ENCODE data around the gene BCL11B. TPM values are rescaled to one million over a fixed set of nuclear protein-coding genes. Genes with fewer than 3 reads are reported as not detected.

Gene BCL11B
- total and polyA plus RNA-seq, 2 of the 8 experiments (the other 6 are each of a cell fraction or from before 2014, with no cell fraction given) = 0.63 to 5.9 TPM

DNA sequence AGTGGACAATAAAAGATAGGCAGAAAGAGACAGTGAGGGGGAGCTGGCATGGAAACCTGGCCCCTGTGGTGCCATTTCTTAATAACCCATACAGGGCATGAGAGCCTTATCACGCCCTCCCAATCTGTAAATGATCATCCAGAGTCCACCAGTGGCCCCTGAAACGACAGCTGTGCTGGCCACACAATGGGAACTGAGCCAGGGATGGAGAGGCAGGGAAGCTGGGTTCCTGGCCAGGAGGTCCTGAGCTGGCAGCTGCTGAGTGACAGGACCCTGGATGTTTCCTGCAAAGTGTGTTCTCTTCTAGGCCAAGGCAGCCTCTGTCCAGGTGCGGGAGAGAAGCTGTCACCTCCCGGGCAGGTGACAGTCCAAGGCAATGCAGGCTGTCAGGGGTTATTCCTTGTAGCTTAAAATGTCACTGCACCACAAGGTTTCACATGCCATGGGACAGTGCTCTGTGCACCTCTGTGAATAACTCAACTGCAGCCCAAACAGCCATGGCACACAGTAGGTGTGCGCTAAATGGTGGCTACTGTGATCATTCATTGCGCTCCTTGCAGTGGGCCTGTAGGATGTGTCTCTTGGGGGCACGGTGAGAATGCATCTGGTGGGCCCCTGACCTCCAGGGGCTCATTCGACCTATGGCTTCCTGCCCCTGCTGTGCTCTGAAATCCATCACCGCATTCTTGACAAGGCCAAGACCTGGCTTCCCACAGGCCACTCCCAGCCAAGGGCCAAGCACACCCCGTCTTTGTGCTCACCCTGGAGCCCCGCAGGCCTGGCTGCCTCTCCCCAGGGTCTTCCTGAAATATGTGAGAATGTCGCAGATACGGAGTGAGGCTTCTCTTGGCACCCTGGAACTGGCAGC is 46.3 kb upstream of the BCL11B start (continued):
- TF ChIP-seq BCL11A (IDR thresholded peaks at IDR 0.05; ENCODE audit: low read depth in 2 of 2, low read length in 2 of 2) = no peak

Measured in H1 (cell line).